Measurements from ENCODE around the gene LY6G6F.

Gene LY6G6F

DNA sequence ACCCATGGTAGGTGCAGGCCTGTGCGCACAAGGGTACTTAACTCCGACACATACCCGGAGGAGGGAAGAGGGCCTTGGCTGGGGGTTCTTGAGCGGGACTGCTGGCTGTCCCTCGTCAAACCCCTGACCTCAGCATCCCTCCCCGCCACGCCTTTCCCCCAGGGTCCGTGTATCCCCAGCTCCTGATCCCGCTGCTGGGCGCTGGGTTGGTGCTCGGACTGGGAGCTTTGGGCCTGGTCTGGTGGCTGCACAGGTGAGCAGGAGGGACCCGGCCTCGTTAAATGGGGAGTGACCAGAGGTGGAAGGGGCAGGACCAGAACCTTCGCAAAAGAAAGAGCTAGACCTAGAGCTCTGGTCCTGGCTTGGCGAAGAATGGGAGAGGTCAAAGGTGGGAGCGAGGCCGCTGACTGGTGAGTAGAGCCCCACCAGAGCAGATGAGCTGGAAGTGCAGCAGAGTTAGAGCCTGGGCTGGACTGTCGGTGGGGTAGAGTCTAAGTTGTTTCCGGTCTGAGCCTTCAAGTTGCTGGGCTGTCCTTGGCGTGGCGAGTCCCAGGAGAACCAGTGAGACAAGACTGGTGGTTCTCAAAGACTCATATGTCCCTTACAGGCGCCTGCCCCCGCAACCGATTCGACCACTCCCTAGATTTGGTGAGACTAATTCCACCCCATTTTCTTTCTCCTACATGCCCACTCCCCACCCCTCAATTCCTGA, 17.5 kb downstream of the LY6G6F start:
- DNase-seq (ENCODE audit: low spot score): no peak

DNA sequence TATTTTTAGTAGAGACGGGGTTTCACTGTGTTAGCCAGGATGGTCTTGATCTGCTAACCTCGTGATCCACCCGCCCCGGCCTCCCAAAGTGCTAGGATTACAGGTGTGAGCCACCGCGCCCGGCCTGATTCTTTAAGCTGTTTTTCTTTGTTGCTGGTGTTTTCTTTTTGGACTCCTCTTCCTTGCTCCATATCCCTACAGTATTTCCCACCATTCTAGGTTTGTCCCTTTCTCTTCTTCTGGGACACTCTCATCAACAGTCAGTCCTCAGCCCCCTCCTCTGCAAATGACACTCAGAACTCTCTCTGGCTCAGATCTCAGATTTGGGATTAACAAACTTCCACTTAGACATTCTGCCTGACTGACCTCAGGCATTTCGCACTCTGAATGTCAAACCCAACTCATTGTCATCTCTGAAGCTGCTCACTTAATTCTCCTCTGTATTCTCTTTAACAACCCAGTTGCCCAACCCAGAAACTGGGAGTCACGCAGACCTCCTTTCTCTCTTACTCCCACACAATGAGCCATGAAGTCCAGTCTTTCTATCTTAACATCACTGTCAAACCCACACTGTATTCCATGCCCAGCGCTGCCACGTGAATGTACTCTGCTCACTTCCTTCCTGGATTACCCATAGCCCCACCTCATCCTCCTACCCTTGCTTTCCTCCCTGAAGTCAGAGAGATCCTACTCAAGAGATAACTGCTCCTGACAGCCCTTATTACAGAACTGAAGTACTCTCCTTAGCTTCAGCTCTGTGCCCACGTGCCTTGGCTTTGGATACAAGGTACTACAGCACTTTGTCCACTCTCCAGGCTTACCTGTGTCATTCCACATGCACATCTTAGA, 19.1 kb downstream of the LY6G6F start:
- DNase-seq (ENCODE audit: low spot score): no peak

DNA sequence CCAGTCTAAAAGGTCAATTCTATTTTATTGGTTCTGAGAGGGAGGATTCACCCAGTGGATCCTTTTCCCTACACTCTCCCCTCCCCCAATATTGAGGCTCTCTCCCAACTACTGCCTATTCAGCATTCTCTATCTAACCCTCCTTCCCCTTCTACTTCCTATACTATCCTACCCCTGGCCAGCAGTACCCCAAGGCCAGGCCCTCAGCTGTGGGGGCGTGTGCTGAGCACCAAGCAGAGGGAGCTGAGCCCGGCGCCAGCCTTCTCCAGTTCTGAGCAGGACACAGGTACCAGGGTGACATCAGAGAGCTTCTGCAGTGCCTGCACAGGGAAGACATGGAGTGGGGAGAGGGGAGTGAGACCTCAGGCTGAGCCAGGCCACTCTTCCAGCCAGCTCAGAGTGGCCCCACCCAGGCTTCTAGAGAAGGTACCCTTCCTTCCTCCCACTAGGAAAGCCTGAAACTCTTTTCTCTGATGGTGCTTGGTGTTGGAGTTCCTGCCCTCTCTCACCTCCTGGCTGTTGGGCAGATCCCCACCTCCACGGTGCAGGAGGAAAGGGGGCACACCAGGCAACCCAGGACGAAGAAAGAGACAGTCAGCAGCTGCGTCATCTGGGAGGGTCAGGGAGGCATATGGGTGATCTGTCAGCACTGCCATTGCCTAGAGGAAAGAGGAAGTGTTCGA, 20.5 kb downstream of the LY6G6F start:
- DNase-seq (ENCODE audit: low spot score): no peak

DNA sequence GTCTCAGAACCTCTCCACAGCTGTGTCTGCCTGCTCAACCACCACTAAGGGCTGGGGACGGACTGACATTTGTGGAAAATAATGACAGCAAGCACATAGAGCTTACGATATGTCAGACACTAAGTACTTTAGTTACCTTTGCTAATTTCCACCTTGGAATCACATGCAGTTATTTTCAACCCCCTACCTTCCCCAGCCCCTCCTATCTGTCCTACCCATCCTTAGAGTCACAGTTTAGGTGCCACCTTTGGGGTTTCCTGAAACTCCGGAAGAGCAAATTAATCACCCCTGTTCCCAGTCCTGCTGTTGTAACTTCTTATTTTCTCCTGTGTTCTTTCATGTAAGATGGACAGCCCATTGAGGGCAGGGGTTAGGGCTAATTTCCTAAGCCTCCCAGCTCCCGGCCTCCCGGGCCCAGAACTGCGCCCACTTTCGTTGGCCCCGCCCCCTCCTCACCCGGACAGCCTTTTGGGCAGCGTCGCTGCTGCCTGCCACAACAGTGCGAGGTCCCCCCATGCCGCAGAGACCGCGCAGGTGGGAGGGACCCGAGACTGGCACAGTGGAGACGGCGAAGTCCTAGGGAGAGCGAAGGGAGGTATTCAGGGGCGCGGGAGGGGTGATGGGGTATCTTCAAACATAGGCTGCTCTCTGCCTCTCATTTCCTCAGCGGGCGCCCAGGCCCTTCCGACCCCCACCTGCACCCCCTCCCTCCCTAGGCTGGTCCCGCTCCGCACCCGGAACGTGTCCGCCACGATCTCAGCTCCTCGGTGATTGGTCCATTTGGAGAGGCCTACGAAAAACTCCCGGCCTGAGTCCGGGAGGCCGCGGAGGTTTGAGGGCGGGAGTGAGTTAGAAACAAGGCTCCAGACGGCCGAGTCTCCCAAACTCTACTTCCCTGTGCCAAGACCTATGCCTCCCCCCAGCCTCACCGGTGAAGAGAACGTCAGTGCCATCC, 21.3 kb downstream of the LY6G6F start:
- DNase-seq (ENCODE audit: low spot score): no peak

DNA sequence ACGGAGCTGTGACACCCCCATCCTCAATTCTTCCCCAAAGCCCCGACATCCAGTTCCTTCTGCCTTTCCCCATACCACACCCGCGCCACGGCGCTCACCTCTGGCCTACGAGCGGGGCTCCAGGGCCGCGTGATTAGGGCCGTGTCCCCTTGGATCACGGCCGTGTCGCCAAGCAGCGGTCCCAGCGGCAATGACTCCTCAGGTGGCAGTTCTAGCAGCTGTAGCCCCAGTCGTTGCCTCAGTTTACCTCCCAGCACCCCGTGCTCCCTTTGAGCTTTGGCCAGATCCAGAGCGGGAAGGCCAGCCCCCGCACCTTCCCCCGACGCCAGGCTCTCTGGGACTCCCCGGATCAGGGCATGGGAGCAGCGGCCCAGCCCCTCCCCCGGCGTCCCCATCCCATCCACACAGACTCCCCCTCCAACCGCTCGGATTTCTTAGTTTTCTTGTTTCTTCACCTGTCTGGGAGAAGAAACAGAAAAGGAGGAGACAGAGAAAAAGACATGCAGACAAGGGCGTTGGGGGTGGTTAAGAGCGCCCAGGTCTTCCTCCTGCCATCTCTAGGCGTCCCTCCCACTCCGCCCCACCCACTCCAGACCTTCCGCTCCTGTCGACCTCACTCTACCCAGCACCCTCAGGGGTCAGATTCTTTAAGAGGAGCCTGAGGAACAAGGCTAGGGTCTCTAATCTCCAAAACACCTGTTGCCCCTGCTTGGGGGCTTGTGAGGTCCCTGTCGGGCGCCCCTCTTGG, 22.3 kb downstream of the LY6G6F start, which contains the start of gene DDAH2:
Gene DDAH2 (minus strand): TSS at position 533 of the 748 bp plus-strand sequence. CDS start 138 bp downstream, at position 395.
- DNase-seq (ENCODE audit: low spot score): no peak

DNA sequence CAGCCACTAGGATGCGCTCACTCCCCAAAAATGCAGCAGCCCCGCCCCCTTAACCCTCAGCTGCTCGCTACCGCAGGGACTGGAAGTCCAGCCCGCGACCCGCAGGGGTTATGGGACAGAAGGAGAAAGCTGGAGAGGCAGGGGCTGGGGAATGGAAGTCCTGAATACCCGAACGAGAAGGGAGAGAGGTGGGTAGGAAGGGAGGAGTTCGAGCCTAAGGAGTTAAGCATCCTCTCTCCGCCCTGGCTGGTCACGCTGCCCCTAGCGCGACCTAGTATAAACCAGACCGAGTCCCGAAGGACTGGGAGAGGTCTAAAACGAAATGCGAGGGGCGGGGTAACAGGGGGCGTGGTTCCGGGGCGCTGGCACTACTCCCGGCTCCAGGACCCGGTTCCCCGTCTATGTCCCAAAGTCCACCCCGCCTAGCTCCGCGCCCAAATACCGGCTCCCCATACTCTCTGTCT, 22.9 kb downstream of the LY6G6F start:
- peak; percentile 86 for DNase-seq (ENCODE audit: low spot score)

DNA sequence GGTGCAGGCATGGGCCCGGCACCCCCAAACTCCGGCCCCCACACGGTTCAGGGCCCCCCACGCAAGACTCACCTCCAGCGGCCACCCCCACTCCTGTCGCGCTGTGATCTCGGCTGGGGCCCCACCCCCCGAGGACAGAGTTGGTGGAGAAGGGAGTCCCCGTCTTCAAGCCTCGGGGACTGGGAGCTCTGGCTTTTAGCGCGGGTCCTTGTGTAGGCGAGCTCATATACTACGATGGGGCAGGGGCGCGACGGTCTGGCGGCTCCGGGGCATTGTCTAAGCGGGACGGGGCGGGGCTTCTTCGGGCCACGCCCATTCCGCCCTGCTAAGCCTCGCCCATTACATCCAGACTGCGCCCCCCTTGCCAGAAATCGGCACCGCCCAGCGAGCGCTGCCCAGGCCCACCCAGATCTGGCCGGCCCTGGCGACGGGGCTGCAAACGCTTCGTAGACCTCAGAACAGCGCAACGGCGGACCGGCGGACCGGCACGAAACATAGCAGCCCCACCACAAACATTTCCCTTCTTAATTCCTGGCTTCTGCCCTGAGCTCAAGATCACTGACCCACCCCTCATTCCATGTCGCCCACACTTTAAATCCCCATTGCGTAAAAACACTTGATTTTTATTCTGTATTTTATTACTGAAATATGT, 23.4 kb downstream of the LY6G6F start:
- DNase-seq (ENCODE audit: low spot score): peak; percentile 78

DNA sequence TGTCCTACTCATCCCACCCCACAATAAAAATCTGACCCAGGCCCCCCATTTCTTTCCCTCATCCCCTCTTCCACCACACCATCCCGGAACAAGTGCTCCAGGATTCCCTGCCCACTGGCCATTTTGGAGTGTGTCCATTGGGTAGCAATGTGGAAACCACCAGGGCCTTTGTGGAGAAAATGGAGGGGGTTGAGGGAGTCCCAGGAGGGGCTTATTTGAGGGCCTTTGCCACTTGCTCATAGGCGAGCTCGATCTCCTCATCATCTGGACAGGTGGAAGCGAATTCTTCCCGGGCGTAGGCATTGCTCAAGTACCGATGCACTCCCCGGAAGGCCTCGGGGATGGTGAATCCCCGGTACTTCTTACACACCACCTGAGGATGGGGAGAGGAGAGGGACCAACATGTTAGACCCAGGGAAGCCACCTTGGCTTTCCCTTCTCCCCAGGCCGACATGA, 24.0 kb downstream of the LY6G6F start:
- no peak for DNase-seq (ENCODE audit: low spot score)

DNA sequence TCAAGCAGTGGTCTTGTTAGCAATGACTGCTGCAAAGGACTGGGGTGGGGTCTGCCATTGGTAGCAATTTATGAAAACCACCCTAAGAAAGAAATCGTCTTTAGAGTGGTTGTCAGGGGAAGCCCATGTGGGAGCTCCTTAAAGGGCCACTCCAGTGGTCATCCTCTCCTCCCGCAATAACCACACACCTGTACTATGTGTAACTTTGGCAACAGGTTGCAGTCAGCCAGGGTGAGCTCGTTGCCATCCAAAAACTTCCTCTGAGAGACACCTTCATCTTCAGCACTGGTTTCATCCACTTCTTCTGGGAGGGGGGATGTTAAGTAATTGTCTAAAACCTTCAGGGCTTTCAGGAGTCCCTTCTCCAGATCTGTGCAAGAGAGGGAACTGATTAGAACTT, 25.4 kb downstream of the LY6G6F start:
- no peak for DNase-seq (ENCODE audit: low spot score)

DNA sequence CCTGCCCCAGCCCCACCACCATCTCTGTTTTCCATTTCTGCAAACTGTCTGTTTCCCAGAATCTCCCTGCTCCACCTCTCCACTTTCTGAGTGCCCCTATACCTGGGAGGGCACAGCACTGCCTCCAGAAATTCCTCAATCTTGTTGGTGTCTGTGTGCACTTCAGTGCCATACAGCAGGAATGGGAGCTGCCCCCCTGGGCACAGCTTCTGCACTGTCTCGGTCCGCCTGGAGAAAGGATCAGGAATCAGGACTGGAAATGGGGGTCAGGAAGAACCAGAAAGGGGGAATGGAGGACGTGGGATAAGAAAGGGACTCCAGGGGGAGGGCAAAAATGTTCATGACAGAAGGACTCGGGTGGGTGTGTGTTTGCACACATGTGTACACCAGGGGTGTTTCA, 27.1 kb downstream of the LY6G6F start:
- DNase-seq (ENCODE audit: low spot score): no peak

DNA sequence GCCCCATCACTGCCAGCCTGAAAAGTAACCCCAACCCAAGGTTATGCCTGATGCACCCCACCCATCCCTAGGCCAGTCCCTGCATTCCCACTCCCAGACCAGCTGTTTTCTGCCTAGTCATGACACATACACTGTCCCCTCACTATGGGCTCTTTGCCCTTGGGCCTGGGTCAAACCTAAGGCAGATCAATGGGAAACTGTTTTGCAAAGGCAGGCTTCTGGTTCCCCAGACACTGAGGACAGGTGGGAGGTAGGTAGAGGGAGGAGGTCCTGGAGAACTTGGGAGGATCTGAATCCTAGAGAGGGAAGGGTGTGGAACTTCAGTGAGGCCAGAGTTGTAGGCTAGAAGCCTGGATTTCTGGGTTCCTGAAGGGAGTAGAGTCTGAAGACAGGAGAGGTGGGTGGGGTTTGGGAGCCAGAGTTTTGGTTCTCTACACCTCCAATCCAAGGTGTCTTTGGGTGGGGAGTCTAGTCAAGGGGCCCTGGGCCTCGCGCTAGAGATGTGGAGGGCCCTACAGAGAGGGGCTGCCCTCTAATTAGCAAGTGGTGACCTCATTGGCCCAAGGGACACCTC, 27.7 kb downstream of the LY6G6F start:
- DNase-seq (ENCODE audit: low spot score): no peak

DNA sequence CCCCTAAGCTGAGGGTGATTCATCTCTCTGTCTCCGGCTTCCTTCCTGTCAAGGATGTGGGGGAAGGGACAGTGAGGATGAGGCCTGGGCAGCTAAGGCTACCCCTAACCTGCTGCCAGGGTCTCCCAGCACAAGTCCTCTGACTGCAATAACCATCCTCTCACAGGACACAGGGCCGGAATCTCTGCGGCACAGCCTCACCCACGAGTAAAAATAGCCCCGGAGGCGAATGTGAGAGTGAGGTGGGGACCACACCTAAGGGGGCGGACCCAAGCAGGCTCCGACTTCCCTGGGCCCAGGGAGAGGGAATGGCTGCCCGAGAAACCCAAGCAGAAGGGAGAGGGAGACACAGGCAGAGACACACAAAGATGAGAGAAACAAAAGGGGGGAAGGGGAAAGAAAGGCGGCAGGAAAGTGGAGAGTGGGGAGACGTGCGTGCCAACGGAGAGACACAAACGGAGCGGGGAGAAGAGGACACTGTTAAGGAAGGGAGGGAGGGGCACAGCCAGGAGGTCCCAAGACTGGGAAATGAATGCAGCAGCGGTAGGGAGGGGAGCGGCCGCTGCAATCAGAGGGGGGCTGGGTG, 28.2 kb downstream of the LY6G6F start:
- peak; percentile 63 for DNase-seq (ENCODE audit: low spot score)

DNA sequence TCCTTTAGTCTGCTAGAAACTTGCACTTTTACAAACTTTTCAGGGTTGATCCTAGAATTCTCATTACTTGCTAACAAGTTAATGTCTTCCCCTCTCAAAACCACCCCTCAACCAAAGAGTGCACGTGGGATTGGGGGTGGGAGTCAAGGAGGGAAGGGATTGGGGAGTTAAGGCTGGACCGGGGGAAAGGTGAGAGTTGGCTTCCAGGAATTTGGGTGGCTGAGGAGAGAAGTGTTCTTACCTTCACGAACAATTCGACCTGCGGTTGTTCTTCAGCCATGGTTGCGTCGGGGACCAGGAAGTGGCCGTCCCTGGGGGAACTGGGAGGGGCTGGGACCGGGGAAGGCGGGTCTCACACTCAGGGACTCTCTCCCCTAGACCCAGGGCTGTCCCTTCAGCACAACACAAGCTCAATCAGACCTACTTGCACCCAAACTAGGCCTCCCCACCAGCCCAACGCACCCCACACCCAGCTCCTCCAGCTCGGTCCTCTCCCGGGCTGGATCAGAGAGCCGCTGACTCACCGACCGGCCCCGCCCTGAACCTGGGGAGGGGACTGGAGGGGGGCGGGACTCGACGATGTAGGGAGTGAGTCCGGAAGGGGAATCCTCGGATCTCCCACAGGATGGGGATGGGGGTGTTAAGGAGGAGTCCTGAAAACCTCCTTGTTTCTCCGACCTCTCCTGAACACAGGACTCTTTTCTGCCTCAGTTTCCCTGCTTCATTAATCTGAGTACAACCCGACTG, 29.5 kb downstream of the LY6G6F start, which contains the start of gene CLIC1:
Gene CLIC1 (minus strand): TSS at position 510 of the 747 bp plus-strand sequence. CDS start 230 bp downstream, at position 280.
- DNase-seq (ENCODE audit: low spot score): peak; percentile 77

DNA sequence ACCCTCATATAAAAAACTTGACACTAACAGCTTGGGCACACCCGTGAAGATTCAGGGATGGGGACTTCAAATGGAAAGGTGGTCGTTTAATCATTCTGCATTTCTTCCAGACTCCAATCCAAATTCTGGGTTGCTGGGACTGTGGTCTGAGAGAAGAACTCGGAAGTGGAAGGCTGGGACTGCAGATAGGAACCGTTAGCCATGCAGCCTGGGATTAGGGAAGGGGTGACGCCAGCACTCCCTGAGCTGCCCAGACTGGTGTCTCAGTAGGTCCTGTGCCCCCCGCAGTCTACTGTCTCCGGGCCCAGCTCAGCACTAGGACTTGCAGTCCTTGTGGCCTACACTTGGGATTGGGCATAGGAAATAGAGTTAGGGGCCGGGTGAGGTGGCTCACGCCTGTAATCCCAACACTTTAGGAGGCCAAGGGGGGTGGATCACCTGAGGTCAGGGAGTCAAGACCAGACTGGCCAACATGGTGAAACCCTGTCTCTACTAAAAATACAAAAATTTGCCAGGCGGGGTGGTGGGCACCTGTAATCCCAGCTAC, 30.2 kb downstream of the LY6G6F start:
- DNase-seq (ENCODE audit: low spot score): no peak

DNA sequence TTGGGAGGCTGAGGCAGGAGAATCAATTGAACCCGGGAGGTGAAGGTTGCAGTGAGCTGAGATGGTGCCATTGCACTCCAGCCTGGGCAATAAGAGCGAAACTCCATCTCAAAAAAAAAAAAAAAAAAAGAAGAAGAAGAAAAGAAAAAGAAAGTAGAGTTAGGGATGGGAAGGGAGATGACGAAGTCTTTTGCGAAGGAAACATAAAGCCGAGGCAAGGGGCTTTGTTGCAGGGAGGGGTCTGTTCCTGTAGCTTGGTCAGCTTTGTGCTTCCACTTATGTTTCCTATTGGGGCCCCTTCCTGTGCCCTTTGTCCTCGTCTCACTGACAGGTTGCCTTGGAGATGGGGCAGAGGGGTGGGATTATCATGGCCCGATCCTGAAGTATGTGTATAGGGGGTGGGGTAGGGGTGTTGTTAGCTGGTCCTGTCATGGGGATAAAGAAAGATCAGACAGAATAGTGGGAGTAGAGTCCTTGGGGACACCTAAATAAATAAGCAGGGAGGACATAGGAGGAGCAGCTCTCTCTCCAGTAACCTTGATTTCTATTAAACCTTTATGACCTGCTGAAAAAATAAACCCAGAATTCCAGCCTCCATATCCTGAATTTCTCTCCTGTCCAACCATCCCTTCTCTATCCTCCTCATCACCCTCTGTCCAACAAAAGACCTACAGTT, 30.8 kb downstream of the LY6G6F start:
- peak; percentile 68 for DNase-seq (ENCODE audit: low spot score)

DNA sequence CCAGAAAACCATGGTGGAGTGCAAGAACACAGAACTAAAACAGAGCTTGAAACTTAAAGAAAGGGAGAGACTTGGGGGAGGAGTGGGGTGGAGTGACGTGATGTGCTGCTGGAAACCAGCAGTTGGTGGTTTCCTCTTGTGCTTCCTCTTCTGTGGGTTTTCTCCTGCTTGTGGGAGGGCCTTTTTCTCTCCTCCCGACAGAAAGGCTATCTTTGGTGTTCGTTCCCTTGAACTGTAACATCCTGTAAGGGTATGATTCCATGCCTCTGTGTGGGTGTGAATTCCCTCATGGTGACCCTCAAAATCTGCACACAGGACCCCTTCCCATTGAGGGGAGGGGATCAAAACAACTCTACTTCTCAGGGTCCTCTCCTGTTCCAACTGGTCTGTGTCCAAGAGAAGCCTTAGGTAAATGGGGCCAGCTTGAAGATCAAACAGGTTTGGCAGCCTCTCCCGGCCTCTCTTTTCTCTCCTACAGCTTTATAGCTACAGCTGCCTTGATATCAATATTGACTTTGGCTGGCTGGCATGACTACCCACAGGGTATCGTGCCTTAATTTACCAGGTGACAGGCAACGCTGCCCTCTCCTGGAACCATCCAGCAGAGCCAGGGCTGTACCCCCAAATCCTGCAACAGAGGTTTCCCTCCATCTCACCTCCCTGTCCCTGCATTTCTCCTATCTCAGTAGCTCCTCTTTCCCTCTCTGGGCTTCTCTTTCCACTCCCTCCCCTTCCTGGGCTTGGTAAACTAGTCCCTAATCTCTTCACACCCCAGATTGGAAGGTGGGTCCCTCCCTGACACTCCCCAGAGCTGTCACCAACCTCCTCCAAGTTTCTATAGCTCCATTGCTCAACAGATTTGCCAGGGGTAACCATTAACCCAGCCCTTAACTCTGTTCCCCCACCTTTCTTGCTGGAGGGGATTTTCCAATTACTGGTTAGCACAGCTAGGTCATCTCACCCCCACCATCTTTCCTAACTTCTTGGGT, 31.6 kb downstream of the LY6G6F start:
- DNase-seq (ENCODE audit: low spot score): peak; percentile 90
